ENCODE data around the gene UBL4B.

Gene UBL4B

GRCh38 chr1:110114784-110115183 is 2.5 kb downstream of the UBL4B start:
- DNase-seq (ENCODE audit: low spot score), result no peak

DNA sequence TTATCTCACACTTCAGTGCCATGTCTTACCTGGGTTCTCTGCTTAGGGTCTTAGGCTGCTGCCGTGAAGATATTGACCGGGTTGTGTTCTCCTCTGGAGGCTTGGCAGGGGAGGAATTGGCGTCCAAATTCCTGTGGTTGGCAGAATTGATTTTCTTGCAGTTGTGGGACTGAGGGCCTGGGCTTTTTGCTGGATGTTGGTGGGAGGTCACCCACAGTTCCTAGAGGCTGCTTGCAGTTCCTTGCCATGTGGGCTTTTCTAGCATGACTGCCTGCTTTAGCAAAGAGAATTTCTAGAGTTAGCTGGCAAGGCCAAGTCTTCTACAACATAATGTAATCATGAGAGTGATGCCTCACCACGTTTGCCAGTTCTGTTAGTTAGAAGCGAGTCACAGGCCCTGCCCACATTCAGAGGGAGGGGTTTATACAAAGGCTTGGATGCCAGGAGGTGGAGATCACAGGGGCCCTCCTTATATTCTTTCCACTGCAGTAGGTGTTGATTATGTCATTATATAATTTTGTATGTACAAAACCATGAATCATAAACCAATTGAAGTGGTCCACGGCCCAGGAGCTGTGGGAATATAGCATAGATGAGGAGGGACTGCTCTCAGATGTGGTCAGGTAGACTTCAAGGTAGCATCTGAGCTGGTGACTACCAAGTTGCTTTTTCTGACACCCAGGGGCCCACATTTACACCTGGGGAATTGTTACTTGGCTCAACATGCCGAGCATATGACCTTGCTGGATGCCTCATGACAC is 6.6 kb downstream of the UBL4B start:
- DNase-seq (ENCODE audit: low spot score), result no peak

DNA sequence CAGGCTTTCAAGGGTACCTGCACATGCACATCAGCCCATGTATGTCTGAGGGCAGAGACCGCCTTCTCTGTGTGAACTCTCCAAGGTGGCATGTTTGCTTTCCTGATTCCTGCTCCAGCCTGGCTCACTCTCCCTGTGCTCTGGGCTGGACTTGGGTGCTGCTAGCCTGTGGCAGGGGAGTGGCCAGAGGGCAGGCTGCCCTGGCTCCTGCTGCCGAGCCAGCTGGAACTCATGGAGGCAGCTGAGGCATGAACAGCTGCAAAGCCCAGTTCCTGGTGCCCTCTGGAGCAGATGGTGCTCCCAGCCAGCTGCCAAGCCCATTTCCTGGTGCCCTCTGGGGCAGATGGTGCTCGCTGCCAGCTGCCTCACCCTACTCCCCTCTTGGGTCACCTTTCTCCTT is 7.6 kb downstream of the UBL4B start:
- DNase-seq (ENCODE audit: low spot score), result no peak

DNA sequence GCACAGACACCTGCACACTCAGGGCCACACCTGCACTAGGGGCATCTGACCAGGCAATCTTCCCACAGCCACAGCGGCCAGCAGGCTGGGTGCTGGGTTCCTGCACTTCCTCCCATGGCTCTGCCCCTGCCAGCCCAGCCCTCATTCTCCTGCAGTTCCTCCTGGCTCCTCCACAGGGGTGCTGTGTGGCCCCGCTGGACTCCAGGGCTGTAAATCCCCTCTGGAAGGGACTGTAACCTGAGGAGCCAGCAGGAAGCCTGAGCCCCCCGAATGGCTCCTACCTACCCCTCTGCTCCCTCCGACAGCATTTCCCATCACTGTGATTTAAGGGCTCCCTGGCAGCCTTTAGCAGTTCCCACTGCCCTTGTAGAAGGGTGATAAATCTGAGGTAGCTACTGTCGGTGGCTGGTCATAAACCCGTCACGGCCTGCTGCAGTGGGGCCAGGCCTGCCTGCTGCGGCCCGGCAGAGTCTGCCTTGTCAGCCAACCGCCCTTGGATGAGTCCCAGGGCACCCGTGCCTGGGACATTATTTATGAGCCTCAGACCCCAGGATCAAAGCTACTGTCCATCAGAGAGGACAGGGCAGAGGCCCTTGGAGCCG is 8.8 kb downstream of the UBL4B start:
- DNase-seq (ENCODE audit: low spot score), result no peak

GRCh38 chr1:110123224-110123623 is 11.0 kb downstream of the UBL4B start:
- DNase-seq (ENCODE audit: low spot score), result no peak

GRCh38 chr1:110125810-110126209 is 13.6 kb downstream of the UBL4B start:
- DNase-seq (ENCODE audit: low spot score), result no peak

DNA sequence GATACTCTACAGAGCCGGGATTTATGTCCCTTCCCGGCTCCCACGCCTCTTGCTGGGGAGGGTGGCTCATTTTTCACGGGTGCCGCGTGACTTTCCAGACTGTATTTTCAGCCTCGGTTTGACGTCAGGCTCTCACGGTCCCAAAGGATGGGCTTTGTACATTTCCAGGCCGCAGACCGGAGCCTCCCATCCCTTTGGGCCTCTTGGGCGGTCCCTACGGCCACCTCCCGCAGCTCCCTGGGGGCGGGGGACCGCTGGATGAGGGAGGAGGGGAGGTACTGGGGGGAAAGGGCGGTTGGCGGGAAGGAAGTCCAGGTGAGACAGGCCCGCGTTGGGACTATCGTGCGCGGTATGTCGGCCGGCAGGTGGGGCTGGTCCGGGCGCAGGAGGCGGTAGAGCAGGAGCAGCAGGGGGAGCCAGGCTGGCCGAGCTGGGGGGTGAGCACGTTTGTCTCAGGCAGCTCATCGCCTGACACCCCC is 17.9 kb downstream of the UBL4B start:
- DNase-seq (ENCODE audit: low spot score), result peak; percentile 24

- DNase-seq (ENCODE audit: low spot score), result no peak
These were observed 18.7 kb downstream of the UBL4B start for GRCh38 chr1:110130989-110131388.

GRCh38 chr1:110132682-110133081 is 20.4 kb downstream of the UBL4B start:
- DNase-seq (ENCODE audit: low spot score), result no peak

GRCh38 chr1:110133436-110133835 is 21.2 kb downstream of the UBL4B start:
- no peak for DNase-seq (ENCODE audit: low spot score)

DNA sequence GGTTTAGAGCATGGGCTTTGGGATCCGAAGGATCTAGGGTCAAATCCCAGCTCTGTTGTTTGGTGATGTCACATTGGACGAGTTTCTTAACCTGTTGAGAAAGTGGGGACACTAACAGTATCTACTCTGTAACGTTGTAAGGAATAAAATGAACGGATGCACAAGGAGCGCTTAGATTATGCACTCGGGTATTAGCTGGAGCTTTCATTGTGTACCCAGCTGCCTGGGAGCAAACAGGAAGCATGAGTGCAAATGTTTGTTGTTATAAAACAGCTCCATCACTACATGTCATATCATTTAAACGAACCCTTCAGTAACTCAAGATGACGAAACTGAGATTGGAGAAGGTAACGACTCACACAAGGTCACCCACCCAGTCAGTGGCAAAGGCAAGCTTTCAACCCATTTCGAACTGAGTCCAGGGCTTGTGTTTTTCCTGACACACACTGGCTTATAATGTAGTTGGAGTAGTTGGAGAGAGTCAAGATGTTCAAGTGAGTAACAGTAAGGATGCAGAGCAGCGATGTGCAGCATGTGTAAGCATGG is 21.9 kb downstream of the UBL4B start:
- no peak for DNase-seq (ENCODE audit: low spot score)

DNA sequence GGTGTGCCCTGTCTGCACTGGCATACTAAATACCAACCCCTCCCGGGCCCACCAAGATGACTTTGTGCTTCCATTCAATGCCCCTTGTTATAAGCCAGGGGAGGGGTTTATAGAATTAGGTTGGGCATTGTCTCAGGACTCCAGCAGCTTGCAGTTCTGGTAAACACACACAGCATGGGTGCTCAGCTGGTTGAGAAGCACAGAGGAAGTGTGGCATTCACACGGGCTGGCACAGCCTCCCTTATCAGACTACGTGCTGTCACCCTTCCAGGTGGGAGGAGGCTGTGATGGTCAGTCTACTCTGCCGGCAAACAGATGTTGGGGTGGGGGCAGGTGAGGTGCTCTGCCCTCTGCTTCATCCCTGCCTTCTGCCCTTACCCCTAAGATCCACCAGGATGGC is 23.0 kb downstream of the UBL4B start:
- no peak for DNase-seq (ENCODE audit: low spot score)

DNA sequence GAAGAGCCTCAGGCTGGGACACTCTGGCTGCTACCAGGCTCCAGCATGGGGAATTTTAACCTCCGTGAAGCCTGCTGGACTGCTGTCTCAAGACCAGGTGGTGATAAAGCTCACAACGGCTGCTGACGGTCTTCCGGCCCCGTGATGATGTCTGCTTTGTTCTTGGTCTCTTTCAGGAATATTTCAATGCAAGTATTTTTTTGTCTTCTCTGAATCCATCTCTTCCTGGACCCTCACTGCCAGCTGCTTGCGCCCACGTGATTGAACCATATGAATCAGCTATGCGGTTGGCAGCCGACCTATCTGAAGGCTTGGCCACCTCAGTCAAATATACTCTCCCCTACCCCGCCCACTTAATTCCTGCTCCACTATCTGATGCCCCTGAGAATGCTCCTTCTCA is 23.4 kb downstream of the UBL4B start:
- DNase-seq (ENCODE audit: low spot score), result no peak

DNA sequence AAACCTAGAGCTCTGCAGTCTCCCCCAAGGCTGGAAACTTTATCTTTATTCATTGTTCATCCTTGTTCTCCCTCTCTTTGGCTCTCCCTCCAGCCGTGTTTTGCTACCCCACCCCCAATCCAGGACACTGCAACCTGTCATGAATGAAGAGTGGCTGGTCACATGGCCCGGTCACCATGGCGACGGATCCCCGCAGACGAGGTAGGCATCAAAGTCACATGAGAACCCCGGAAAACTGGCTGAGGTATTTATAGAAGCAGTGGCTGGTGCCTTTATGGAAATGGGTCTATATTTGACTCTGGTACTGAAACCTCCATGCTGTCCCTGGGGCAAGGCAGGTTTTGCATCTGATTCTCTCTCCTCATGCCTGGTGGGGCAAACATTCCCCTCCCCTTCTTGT is 24.7 kb downstream of the UBL4B start:
- no peak for DNase-seq (ENCODE audit: low spot score)

- no peak for DNase-seq (ENCODE audit: low spot score)
These were observed 26.7 kb downstream of the UBL4B start for GRCh38 chr1:110138956-110139355.

- no peak for DNase-seq (ENCODE audit: low spot score)
These were observed 32.1 kb downstream of the UBL4B start for GRCh38 chr1:110144366-110144765.

DNA sequence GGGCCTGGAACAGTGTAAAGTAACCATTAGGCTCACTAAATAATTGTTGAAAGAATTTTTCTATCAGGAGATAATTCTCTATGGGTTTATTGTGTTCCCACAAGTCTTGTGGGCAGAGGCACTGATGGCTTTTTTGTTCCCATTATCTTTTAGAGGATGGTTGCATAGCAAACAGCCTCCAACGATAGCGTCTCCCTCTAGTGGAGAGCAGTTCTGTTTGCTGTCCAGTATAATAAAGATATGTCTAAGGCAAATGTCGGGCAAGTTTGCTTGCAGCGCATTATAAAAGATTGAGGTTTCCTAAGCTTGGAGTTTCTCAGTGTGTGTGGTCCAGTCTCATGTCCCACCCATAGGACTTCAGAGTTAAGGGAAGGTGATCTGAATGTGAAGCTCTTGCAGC is 36.7 kb downstream of the UBL4B start:
- DNase-seq (ENCODE audit: low spot score), result no peak

GRCh38 chr1:110150330-110151174 is 38.3 kb downstream of the UBL4B start, which contains the start of gene SLC6A17:
SLC6A17 (plus strand) TSS chr1:110150494; CDS start chr1:110166930, 16,436 bp downstream.
- peak; percentile 65 for DNase-seq (ENCODE audit: low spot score)

DNA sequence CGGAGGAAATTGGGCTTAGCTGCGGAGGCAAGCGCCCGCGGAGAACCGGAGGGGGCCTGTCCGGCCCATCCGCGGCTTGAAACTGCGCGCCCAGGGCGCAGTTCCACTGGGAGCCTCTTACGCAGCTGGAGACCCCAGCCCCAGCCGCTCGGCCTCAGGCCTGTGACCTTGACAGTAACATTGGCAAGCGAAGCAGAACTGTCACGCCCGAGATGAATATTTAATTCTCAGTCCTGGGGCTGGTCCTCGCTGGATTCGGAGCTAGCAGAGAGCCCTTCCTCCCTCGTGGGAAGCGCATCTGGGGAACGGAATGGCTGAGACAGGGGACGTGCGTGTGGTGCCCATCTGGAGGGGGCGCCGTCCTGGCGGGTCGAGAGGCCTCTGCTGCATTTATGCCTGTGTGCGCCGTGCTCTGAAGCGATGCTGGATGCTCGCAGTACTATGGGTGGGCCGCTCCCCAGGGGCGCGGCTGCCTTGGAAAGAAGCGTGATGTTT is 39.0 kb downstream of the UBL4B start:
- no peak for DNase-seq (ENCODE audit: low spot score)

DNA sequence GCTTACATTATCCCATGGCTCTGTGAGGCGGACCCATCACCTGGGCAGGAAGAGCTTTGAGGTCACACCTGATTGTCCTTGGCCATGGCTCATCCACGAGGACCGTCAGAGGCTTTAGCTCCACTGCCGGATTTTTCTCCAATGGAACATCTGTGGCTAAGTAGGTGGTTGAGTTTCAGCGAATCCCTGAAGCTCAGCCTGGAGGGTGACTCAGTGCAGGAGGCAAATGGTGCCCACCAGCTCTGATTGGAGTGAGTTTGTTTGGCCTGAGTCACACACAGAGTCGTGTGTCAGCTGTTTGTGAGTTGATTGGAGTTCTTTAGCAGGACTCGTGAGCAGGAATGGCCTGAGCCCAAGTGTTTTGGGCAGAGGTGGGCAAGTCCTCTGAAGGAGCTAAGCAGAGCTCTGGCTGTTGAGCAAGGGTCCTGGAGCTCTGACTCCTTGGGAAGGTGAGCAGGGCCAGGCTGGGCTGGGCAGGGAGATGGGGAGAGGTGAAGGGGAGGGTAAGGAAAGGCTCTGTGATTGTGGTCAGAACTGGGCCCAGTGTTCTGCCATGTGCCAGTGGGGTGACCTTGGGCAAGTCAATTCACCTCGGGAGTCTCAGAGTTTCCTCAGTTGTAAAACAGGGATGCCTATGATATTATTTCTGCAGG is 40.0 kb downstream of the UBL4B start:
- DNase-seq (ENCODE audit: low spot score), result no peak

GRCh38 chr1:110153407-110153950 is 41.2 kb downstream of the UBL4B start:
- no peak for DNase-seq (ENCODE audit: low spot score)
